Measurements from ENCODE around the gene TP63. TPM values are rescaled to one million over a fixed set of nuclear protein-coding genes. Genes with fewer than 3 reads are reported as not detected.
"Not testable (repeated sequence)": the region's sequence is repeated elsewhere in the genome, so short reads cannot be mapped to it uniquely, and the experiment has no call there.

TP63 gene
- total RNA-seq, 1 donor from 2014 or later, result 0.13 TPM

DNA sequence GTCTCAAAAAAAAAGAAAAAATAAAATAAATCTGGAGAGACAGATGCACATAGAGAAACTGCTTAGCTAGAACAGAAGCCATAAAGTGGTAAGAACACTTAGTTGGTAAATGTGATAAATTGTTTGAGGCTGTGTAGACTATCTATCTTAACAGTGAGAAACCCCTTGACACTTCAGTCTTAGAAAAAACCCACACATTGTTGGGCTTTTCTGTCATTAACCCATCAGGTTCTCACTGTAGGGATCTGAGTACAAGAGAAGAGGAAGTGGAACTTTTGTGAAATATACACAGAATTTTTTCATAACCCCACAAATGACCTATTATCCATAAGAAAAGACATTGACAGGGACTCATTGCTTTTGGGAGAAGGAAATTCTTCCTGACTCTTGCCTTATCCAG lies 24.4 kb downstream of the TP63 start:
- Histone ChIP-seq H3K27me3 (ENCODE audit: control insufficient read depth, insufficient read depth, low read length) (no peaks in the 10 kb centered on the region), H3K36me3 (ENCODE audit: control insufficient read depth, insufficient read depth, low read length) (no peaks in the 10 kb centered on the region), H3K4me3 (ENCODE audit: low read depth, low read length) (no peak overlapping the region)
- no peak for DNase-seq (ENCODE audit: low read depth)
- no peak for TF ChIP-seq CTCF (IDR thresholded peaks at IDR 0.05; ENCODE audit: insufficient read depth, low read length, poor library complexity, severe bottlenecking)

DNA sequence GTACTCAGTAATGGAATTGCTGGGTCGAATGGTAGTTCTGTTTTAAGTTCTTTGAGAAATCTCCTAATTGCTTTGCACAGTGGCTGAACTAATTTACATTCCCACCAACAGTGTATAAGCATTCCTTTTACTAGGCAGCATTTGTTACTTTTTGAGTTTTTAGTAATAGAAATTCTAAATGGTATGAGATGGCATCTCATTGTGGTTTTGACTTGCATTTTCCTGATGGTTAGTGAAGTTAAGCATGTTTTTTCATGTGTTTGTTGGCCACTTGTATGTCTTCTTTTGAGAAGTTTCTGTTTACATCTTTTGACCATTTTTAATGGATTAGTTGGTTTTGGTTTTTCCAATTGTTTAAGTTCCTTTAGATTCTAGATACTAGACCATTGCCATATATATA lies 28.4 kb downstream of the TP63 start:
- no peak for DNase-seq (ENCODE audit: low read depth)

GRCh38 chr3:189664311-189664710 lies 33.1 kb downstream of the TP63 start:
- Histone ChIP-seq H3K4me3 (ENCODE audit: low read depth, low read length) (no peak overlapping the region), H3K27me3 (ENCODE audit: control insufficient read depth, insufficient read depth, low read length) (no peaks in the 10 kb centered on the region), H3K36me3 (ENCODE audit: control insufficient read depth, insufficient read depth, low read length) (no peaks in the 10 kb centered on the region)
- no peak for TF ChIP-seq CTCF (IDR thresholded peaks at IDR 0.05; ENCODE audit: insufficient read depth, low read length, poor library complexity, severe bottlenecking)
- peak; percentile 71 for DNase-seq (ENCODE audit: low read depth)

More for the DNA sequence above, 28.4 kb downstream of the TP63 start:
- no peaks in the 10 kb centered on the region for H3K36me3 ChIP-seq (ENCODE audit: control insufficient read depth, insufficient read depth, low read length)
- H3K4me3 ChIP-seq (ENCODE audit: low read depth, low read length), result no peak overlapping the region
- no peaks in the 10 kb centered on the region for H3K27me3 ChIP-seq (ENCODE audit: control insufficient read depth, insufficient read depth, low read length)
- TF ChIP-seq CTCF (IDR thresholded peaks at IDR 0.05; ENCODE audit: insufficient read depth, low read length, poor library complexity, severe bottlenecking), result no peak

DNA sequence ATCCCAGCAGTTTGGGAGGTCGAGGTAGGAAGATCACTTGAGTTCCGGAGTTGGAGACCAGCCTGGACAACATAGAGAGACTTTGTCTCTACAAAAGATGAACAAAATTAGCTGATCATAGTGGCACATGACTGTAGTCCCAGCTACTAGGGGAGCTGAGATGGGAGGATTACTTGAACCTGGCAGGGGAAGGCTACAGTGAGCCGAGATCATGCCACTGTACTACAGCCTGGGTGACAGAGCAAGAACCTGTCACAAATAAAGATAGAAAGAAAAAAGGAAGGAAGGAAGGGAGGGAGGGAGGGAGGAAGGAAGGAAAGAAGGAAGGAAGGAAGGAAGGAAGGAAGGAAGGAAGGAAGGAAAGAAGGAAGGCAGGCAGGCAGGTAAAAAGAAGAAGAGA lies 41.2 kb downstream of the TP63 start:
- not testable (repeated sequence) for H3K36me3 ChIP-seq (ENCODE audit: control insufficient read depth, insufficient read depth, low read length); DNase-seq (ENCODE audit: low read depth); H3K4me3 ChIP-seq (ENCODE audit: low read depth, low read length); H3K27me3 ChIP-seq (ENCODE audit: control insufficient read depth, insufficient read depth, low read length)

- DNase-seq (ENCODE audit: low read depth), result no peak
- no peak for TF ChIP-seq CTCF (IDR thresholded peaks at IDR 0.05; ENCODE audit: insufficient read depth, low read length, poor library complexity, severe bottlenecking)
Observed at GRCh38 chr3:189673535-189673934, 42.3 kb downstream of the TP63 start.

GRCh38 chr3:189674249-189674913 lies 43.2 kb downstream of the TP63 start:
- Histone ChIP-seq H3K27me3 (ENCODE audit: control insufficient read depth, insufficient read depth, low read length) (no peaks in the 10 kb centered on the region), H3K4me3 (ENCODE audit: low read depth, low read length) (no peak overlapping the region), H3K36me3 (ENCODE audit: control insufficient read depth, insufficient read depth, low read length) (no peaks in the 10 kb centered on the region)
- DNase-seq (ENCODE audit: low read depth), result no peak
- no peak for TF ChIP-seq CTCF (IDR thresholded peaks at IDR 0.05; ENCODE audit: insufficient read depth, low read length, poor library complexity, severe bottlenecking)

More at GRCh38 chr3:189673535-189673934, 42.3 kb downstream of the TP63 start:
- Histone ChIP-seq H3K4me3 (ENCODE audit: low read depth, low read length) (no peak overlapping the region), H3K27me3 (ENCODE audit: control insufficient read depth, insufficient read depth, low read length) (no peaks in the 10 kb centered on the region), H3K36me3 (ENCODE audit: control insufficient read depth, insufficient read depth, low read length) (no peaks in the 10 kb centered on the region)

All from kidney epithelial cell (primary cell).